Measurements from ENCODE around the gene GYS1.
"Not testable (repeated sequence)": the region's sequence is repeated elsewhere in the genome, so short reads cannot be mapped to it uniquely, and the experiment has no call there.

The GYS1 gene

DNA sequence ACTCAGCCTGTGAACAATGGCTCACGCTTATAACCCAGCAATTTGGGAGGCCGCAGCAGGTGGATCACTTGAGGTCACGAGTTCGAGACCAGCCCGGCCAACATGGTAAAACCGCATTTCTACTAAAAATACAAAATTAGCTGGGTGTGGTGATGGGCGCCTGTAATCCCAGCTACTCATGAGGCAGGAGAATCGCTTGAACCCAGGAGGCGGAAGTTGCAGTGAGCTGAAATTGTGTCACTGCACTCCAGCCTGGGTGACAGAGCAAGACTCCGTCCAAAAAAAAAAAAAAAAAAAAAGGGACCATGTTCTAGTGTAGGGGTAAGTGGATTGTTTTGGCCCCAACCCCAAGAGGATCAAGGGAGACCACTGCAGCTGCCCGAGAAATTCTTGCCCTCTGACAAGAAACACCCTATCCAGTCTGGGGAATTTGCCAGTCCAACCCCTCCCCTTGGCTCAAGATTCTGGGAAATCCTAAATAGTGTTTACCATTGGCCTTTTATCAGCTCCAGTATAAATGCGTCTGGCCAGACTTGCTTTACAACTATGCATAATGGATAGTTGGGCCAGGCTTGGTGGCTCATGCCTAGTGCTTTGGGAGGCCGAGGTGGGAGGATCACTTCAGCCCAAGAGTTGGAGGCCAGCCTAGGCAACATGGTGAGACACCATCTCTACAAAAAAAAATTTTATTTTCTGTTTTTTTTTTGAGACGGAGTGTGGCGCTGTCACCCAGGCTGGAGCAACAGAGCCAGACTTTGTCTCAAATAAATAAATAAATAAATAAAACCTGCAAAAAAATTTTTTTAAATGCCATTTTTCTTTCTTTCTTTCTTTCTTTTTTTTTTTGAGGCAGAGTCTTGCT lies 64.7 kb downstream of the GYS1 start:
- TF ChIP-seq, protein P1, sequence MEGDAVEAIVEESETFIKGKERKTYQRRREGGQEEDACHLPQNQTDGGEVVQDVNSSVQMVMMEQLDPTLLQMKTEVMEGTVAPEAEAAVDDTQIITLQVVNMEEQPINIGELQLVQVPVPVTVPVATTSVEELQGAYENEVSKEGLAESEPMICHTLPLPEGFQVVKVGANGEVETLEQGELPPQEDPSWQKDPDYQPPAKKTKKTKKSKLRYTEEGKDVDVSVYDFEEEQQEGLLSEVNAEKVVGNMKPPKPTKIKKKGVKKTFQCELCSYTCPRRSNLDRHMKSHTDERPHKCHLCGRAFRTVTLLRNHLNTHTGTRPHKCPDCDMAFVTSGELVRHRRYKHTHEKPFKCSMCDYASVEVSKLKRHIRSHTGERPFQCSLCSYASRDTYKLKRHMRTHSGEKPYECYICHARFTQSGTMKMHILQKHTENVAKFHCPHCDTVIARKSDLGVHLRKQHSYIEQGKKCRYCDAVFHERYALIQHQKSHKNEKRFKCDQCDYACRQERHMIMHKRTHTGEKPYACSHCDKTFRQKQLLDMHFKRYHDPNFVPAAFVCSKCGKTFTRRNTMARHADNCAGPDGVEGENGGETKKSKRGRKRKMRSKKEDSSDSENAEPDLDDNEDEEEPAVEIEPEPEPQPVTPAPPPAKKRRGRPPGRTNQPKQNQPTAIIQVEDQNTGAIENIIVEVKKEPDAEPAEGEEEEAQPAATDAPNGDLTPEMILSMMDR (IDR thresholded peaks at IDR 0.05; ENCODE audit: low read depth, low read length): no peak
- no peak overlapping the region for H3K4me3 ChIP-seq (replicated peaks in 1 of 2; ENCODE audit: low read depth in 2 of 2, low read length in 2 of 2)
- DNase-seq (ENCODE audit: low read depth in 2 of 2): peak in 1 of 2 donors; percentile 82

- DNase-seq (ENCODE audit: low read depth in 2 of 2); H3K4me3 ChIP-seq (replicated peaks in 1 of 2; ENCODE audit: low read depth in 2 of 2, low read length in 2 of 2): not testable (repeated sequence)
Observed at GRCh38 chr19:48927692-48928091, 65.4 kb downstream of the GYS1 start.

DNA sequence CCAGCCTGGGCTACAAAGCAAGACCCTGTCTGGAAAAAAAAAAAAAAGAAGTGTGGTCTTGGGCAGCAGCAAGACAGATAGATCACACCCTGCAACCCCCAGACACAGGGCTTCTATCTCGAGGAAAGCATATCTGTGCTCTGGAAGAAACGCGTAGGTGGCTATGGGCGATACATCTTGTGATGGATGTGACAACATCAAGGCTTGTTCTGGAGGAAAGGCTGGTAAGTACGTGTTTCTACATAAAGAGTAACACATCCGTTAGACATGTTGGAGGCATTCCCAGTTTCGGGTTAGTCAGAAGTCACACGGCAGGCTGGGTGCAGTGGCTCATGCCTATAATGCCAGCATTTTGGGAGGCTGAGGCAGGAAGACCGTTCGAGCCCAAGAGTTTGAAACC lies 66.2 kb downstream of the GYS1 start:
- DNase-seq (ENCODE audit: low read depth in 2 of 2): peak; percentile 98
- TF ChIP-seq, protein P1 (IDR thresholded peaks at IDR 0.05; ENCODE audit: low read depth, low read length): no peak
- H3K4me3 ChIP-seq (replicated peaks in 1 of 2; ENCODE audit: low read depth in 2 of 2, low read length in 2 of 2): no peak overlapping the region

DNA sequence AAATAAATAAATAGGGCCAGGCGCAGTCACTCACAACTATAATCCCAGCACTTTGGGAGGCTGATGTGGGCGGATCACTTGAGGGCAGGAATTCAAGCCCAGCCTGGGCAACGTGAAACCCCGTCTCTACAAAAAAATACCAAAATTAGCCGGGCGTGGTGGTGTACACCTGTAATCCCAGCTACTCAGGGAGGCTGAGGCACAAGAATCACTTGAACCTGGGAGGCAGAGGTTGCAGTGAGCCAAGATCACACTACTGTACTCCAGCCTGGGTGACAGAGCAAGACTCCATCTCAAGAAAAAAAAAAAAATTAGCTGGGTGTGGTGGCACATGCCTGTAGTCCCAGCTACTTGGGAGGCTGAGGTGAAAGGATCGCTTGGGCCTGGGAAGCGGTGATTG lies 67.2 kb downstream of the GYS1 start:
- not testable (repeated sequence) for DNase-seq (ENCODE audit: low read depth in 2 of 2); H3K4me3 ChIP-seq (replicated peaks in 1 of 2; ENCODE audit: low read depth in 2 of 2, low read length in 2 of 2)

DNA sequence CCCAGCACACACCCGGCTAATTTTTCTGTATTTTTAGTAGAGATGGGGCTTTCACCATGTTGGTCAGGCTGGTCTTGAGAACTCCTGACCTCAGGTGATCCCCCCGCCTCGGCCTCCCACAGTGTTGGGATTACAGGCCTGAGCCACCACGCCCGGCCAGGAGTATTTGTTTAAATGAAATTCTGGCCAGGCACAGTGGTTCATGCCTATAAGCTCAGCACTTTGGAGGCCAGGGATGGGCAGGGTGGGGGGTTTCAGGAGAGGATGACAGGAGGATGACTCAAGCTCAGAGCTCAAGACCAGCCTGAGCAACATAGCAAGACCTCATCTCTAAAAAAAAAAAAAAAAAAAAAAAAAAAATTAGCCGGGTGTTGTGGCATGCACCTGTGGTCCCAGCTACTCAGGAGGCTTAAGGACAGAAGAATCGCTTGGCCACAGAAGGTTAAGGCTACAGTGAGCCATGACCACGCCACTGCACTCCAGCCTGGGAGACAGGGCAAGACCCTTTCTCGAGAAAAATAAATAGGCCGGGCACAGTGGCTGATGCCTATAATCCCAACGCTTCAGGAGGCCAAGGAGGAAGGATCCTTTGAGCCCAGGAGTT lies 67.8 kb downstream of the GYS1 start:
- DNase-seq (ENCODE audit: low read depth in 2 of 2): peak; percentile 67 to 85
- no peak overlapping the region for H3K4me3 ChIP-seq (replicated peaks in 1 of 2; ENCODE audit: low read depth in 2 of 2, low read length in 2 of 2)
- TF ChIP-seq, protein P1 (IDR thresholded peaks at IDR 0.05; ENCODE audit: low read depth, low read length): no peak

- TF ChIP-seq, protein P1 (IDR thresholded peaks at IDR 0.05; ENCODE audit: low read depth, low read length): no peak
- H3K4me3 ChIP-seq (replicated peaks in 1 of 2; ENCODE audit: low read depth in 2 of 2, low read length in 2 of 2): no peak overlapping the region
- DNase-seq (ENCODE audit: low read depth in 2 of 2): no peak
Observed at GRCh38 chr19:48922548-48923490, 70.3 kb downstream of the GYS1 start.

- TF ChIP-seq, protein P1 (IDR thresholded peaks at IDR 0.05; ENCODE audit: low read depth, low read length): no peak
- no peak overlapping the region for H3K4me3 ChIP-seq (replicated peaks in 1 of 2; ENCODE audit: low read depth in 2 of 2, low read length in 2 of 2)
- no peak for DNase-seq (ENCODE audit: low read depth in 2 of 2)
Observed at GRCh38 chr19:48921721-48922500, 71.2 kb downstream of the GYS1 start.

Measured in cardiac fibroblast (primary cell).